IMR-90 (cell line): ENCODE results near the gene MICU1. TPM values are rescaled to one million over a fixed set of nuclear protein-coding genes. Genes with fewer than 3 reads are reported as not detected.

ENCODE experiments used
- ATAC-seq: fragments of 200-7000 bp; cut with Tn5 transposase; 2 replicates; pipeline ENCODE4 v1.9.1; 2020; ENCODE audit warnings: low read depth, mild to moderate bottlenecking, moderate library complexity
- BruUV-seq: library from RNA; stranded (reverse); fragments of 400-500 nt; replicated peaks from 2 replicates; lab custom pipeline; 2021; lab: Mats Ljungman, UMichigan
- CTCF ChIA-PET: fragments of 300-600 bp; formaldehyde crosslinking; extraction: SDS; loops from one replicate; lab custom pipeline; 2021; ENCODE audit warnings: antibody characterized with exemption; lab: Yijun Ruan, JAX
- POLR2A ChIA-PET: fragments of 300-600 bp; sonication (Branson Sonifier 250); formaldehyde crosslinking; loops from one replicate; lab custom pipeline; 2022; ENCODE audit warnings: antibody characterized with exemption; ENCODE audit not compliant: unreplicated experiment; lab: Charles Lee
- DNase-seq: peaks from one replicate; pipeline ENCODE4 v3.0.0; 2013
- H2AFZ ChIP-seq: replicated peaks from 2 replicates; pipeline ENCODE3; 2013; ENCODE audit warnings: low read length, mild to moderate bottlenecking; ENCODE audit not compliant: poor library complexity
- H2AK5ac ChIP-seq: 2 replicates; pipeline ENCODE4 v1.6.1; 2013; ENCODE audit warnings: low read depth, low read length, inconsistent platforms
- H2AK9ac ChIP-seq: replicated peaks from 2 replicates; pipeline ENCODE3; 2013; ENCODE audit warnings: mild to moderate bottlenecking, low read depth, low read length, moderate library complexity; ENCODE audit not compliant: poor library complexity
- H2BK120ac ChIP-seq: 2 replicates; pipeline ENCODE4 v1.6.1; 2013; ENCODE audit warnings: low read depth, low read length, inconsistent platforms
- H2BK15ac ChIP-seq: 3 replicates; pipeline ENCODE4 v1.6.1; 2013; ENCODE audit warnings: low read depth, low read length, inconsistent platforms
- H2BK20ac ChIP-seq: 2 replicates; pipeline ENCODE4 v1.6.1; 2013; ENCODE audit warnings: low read depth, mild to moderate bottlenecking, inconsistent platforms, low read length, moderate library complexity
- H2BK5ac ChIP-seq: 2 replicates; pipeline ENCODE4 v1.6.1; 2013; ENCODE audit warnings: mild to moderate bottlenecking, low read depth, low read length, inconsistent platforms; ENCODE audit not compliant: poor library complexity, severe bottlenecking
- H3K14ac ChIP-seq: replicated peaks from 2 replicates; pipeline ENCODE4 v1.6.1; 2013; ENCODE audit warnings: low read depth, low read length, inconsistent platforms
- H3K18ac ChIP-seq: 2 replicates; pipeline ENCODE4 v1.6.1; 2013; ENCODE audit warnings: low read depth, low read length, control low read depth
- H3K23ac ChIP-seq: 2 replicates; pipeline ENCODE4 v1.6.1; 2013; ENCODE audit warnings: low read depth, low read length, inconsistent platforms
- H3K27ac ChIP-seq: 2 replicates; pipeline ENCODE4 v1.5.1; 2013; ENCODE audit warnings: mild to moderate bottlenecking, control low read depth, low read length; ENCODE audit not compliant: insufficient read depth
- H3K27me3 ChIP-seq: 2 replicates; pipeline ENCODE4 v1.6.1; 2013; ENCODE audit warnings: low read length; ENCODE audit not compliant: control insufficient read depth, insufficient read depth
- H3K36me3 ChIP-seq: 2 replicates; pipeline ENCODE4 v1.6.1; 2013; ENCODE audit warnings: low read length, mixed read lengths; ENCODE audit not compliant: control insufficient read depth, insufficient read depth
- H3K4ac ChIP-seq: 2 replicates; pipeline ENCODE4 v1.6.1; 2013; ENCODE audit warnings: low read depth, low read length, inconsistent platforms
- H3K4me1 ChIP-seq: 2 replicates; pipeline ENCODE4 v1.6.1; 2013; ENCODE audit warnings: low read length, mixed read lengths; ENCODE audit not compliant: control insufficient read depth, insufficient read depth
- H3K4me2 ChIP-seq: 2 replicates; pipeline ENCODE4 v1.6.1; 2013; ENCODE audit warnings: low read depth, mild to moderate bottlenecking, control low read depth, low read length, moderate library complexity
- H3K4me3 ChIP-seq: 2 replicates; pipeline ENCODE4 v1.5.1; 2013; ENCODE audit warnings: low read depth, mild to moderate bottlenecking, control low read depth, low read length, moderate library complexity; ENCODE audit not compliant: insufficient read depth
- H3K56ac ChIP-seq: 2 replicates; pipeline ENCODE4 v1.6.1; 2013; ENCODE audit warnings: low read length, inconsistent platforms; ENCODE audit not compliant: insufficient read depth; ENCODE audit errors: extremely low read depth
- H3K79me1 ChIP-seq, 2 experiments: 2 replicates each; pipeline ENCODE4 v1.6.1; 2013; ENCODE audit warnings: low read length in 2 of 2, inconsistent platforms in 1 of 2, low read depth in 1 of 2
- H3K9ac ChIP-seq: 2 replicates; pipeline ENCODE4 v1.6.1; 2013; ENCODE audit warnings: low read depth, low read length, control low read depth
- H3K9me1 ChIP-seq: 2 replicates; pipeline ENCODE4 v1.6.1; 2013; ENCODE audit warnings: low read length, inconsistent platforms; ENCODE audit not compliant: insufficient read depth
- H3K9me3 ChIP-seq: 2 replicates; pipeline ENCODE4 v1.6.1; 2013; ENCODE audit warnings: low read length; ENCODE audit not compliant: control insufficient read depth, insufficient read depth
- H4K20me1 ChIP-seq: 2 replicates; pipeline ENCODE4 v1.6.1; 2013; ENCODE audit warnings: low read length, inconsistent platforms; ENCODE audit not compliant: insufficient read depth
- H4K5ac ChIP-seq: 2 replicates; pipeline ENCODE4 v1.6.1; 2013; ENCODE audit warnings: mild to moderate bottlenecking, low read depth, low read length, control low read depth
- H4K8ac ChIP-seq, 2 experiments: 2 replicates each; pipeline ENCODE4 v1.6.1; 2013; ENCODE audit warnings: low read depth in 2 of 2, low read length in 2 of 2, control low read depth in 1 of 2, inconsistent platforms in 1 of 2
- H4K91ac ChIP-seq: 2 replicates; pipeline ENCODE4 v1.6.1; 2013; ENCODE audit warnings: low read depth, low read length, inconsistent platforms; ENCODE audit not compliant: insufficient read depth
- BHLHE40 ChIP-seq: fragments of 150-350 bp; IDR thresholded peaks from 2 replicates; pipeline ENCODE4 v1.6.1; 2016; ENCODE audit warnings: mild to moderate bottlenecking, low read depth, low read length
- CEBPB ChIP-seq: IDR thresholded peaks from 2 replicates; pipeline ENCODE4 v1.6.1; 2012; ENCODE audit warnings: low read depth, low read length, improper control_type of control experiment
- CHD1 ChIP-seq: IDR thresholded peaks from 2 replicates; pipeline ENCODE4 v1.6.1; 2012; ENCODE audit warnings: low read depth, low read length, improper control_type of control experiment
- FOS ChIP-seq: fragments of 150-350 bp; IDR thresholded peaks from 2 replicates; pipeline ENCODE4 v1.6.1; 2016; ENCODE audit warnings: low read depth, low read length
- MAFK ChIP-seq: IDR thresholded peaks from 2 replicates; pipeline ENCODE4 v1.6.1; 2012; ENCODE audit warnings: low read depth, low read length, improper control_type of control experiment
- MXI1 ChIP-seq: IDR thresholded peaks from 2 replicates; pipeline ENCODE4 v1.6.1; 2012; ENCODE audit warnings: low read depth, mild to moderate bottlenecking, low read length, moderate library complexity, borderline replicate concordance
- NFE2L2 ChIP-seq: fragments of 150-350 bp; IDR thresholded peaks from 2 replicates; pipeline ENCODE4 v1.6.1; 2016; ENCODE audit warnings: low read depth, mild to moderate bottlenecking, low read length
- RAD21 ChIP-seq: IDR thresholded peaks from 2 replicates; pipeline ENCODE4 v1.6.1; 2012; ENCODE audit warnings: low read length, improper control_type of control experiment
- RCOR1 ChIP-seq: IDR thresholded peaks from 2 replicates; pipeline ENCODE4 v1.6.1; 2012; ENCODE audit warnings: mild to moderate bottlenecking, low read length, improper control_type of control experiment; ENCODE audit not compliant: insufficient replicate concordance
- RFX5 ChIP-seq: IDR thresholded peaks from 2 replicates; pipeline ENCODE4 v1.8.0; 2012; ENCODE audit warnings: low read depth, mild to moderate bottlenecking, low read length, moderate library complexity
- SMC3 ChIP-seq: fragments of 150-350 bp; IDR thresholded peaks from 2 replicates; pipeline ENCODE4 v1.6.1; 2016; ENCODE audit warnings: low read depth, mild to moderate bottlenecking, antibody characterized with exemption, low read length, moderate library complexity
- WGBS, 2 experiments: methylation state at CpG; one replicate each; pipeline versions ENCODE4 v1.1.5 to v1.1.7; 2013; ENCODE audit warnings: missing lambda C conversion rate in 2 of 2; ENCODE audit not compliant: insufficient read length in 1 of 2; ENCODE audit errors: extremely low coverage in 2 of 2; 5-methylcytosine and 5-hydroxymethylcytosine counted together
- dilution Hi-C: fragments of 300-500 bp; cut with HindIII; formaldehyde crosslinking; loops from one replicate; pipeline ENCODE4 v1.14.3; 2018; ENCODE audit warnings: low sequenced_read_pairs; ENCODE audit not compliant: unreplicated experiment
- in situ Hi-C: fragments of 300-500 bp; cut with MboI; formaldehyde crosslinking; loops from 3 replicates; pipeline ENCODE4 v1.14.3; 2019; ENCODE audit warnings: low sequenced_read_pairs, inconsistent platforms, mixed read lengths
- intact Hi-C: fragments of 100-400 bp; cut with micrococcal nuclease; formaldehyde crosslinking; loops from 2 replicates; pipeline ENCODE4 v1.10.0; 2022
- polyA plus RNA-seq, 3 experiments: library from polyadenylated mRNA; depleted of rRNA; stranded (reverse); fragments of >200 nt; gene quantifications; 2 replicates each; pipeline ENCODE4 v1.2.3, GENCODE V29; 2012; ENCODE audit warnings: low replicate concordance in 1 of 3
- total RNA-seq: library from RNA; depleted of rRNA; stranded (reverse); fragments of >200 nt; gene quantifications from 2 replicates; pipeline ENCODE4 v1.2.3, GENCODE V29; 2012
- TF ChIP-seq, protein P1 (sequence below): fragments of 150-350 bp; IDR thresholded peaks from 2 replicates; pipeline ENCODE4 v1.6.1; 2017; ENCODE audit warnings: mild to moderate bottlenecking, antibody characterized with exemption, low read length, low read depth
- TF ChIP-seq, protein P2 (sequence below): fragments of 150-350 bp; IDR thresholded peaks from 2 replicates; pipeline ENCODE4 v1.6.1; 2016; ENCODE audit warnings: low read depth, mild to moderate bottlenecking, low read length, moderate library complexity, borderline replicate concordance

The MICU1 gene
- total and polyA plus RNA-seq, 2 of the 4 experiments (the other 2 are of a cell fraction) = 43.6 to 44.7 TPM

DNA sequence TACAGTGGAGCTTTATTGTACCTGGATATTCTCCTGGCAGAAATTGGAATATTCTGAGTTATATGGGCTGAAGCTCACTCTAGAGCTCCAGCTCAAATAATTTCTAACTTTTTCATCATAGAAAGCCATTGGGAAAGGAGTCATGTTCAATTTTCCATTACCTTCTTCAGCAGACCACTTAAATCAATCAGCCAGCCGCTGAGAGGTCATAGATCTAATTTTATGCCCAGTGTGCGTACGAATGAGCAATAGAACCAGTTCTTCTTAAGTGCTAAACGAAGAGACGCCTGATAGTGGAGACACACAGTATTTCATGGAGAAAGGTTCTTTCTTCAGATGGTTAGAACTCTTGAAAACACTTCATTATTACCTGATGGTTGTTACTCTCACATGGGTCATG, 236.2 kb downstream of the MICU1 start:
- no CpG with 5 or more reads among the region's 5 CpGs for WGBS, 2 experiments
- H3K14ac ChIP-seq = no peak overlapping the region
- no peaks in the 10 kb centered on the region for H3K9me3 ChIP-seq
- H2AFZ ChIP-seq = no peak overlapping the region
- ATAC-seq (no peak), DNase-seq (no peak)
- no TSS peak for BruUV-seq
- no peak overlapping the region for H2AK5ac ChIP-seq
- H3K23ac ChIP-seq = no peak overlapping the region
- H3K27me3 ChIP-seq = no peaks in the 10 kb centered on the region
- H3K4ac ChIP-seq = no peak overlapping the region
- H3K27ac ChIP-seq = no peak overlapping the region
- no peak overlapping the region for H4K91ac ChIP-seq
- H3K18ac ChIP-seq = no peak overlapping the region
- in situ Hi-C loops = no loop called here
- TF ChIP-seq RCOR1 (no peak), MXI1 (no peak), RFX5 (no peak), RAD21 (no peak), SMC3 (no peak), BHLHE40 (no peak), CEBPB (no peak), NFE2L2 (no peak), CHD1 (no peak), FOS (no peak), MAFK (no peak)
- TF ChIP-seq, protein P1, sequence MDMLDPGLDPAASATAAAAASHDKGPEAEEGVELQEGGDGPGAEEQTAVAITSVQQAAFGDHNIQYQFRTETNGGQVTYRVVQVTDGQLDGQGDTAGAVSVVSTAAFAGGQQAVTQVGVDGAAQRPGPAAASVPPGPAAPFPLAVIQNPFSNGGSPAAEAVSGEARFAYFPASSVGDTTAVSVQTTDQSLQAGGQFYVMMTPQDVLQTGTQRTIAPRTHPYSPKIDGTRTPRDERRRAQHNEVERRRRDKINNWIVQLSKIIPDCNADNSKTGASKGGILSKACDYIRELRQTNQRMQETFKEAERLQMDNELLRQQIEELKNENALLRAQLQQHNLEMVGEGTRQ = no peak
- TF ChIP-seq, protein P2, sequence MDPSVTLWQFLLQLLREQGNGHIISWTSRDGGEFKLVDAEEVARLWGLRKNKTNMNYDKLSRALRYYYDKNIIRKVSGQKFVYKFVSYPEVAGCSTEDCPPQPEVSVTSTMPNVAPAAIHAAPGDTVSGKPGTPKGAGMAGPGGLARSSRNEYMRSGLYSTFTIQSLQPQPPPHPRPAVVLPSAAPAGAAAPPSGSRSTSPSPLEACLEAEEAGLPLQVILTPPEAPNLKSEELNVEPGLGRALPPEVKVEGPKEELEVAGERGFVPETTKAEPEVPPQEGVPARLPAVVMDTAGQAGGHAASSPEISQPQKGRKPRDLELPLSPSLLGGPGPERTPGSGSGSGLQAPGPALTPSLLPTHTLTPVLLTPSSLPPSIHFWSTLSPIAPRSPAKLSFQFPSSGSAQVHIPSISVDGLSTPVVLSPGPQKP = no peak
- H2AK9ac ChIP-seq = no peak overlapping the region
- dilution Hi-C loops = no loop called here
- H2BK15ac ChIP-seq = no peak overlapping the region
- H2BK120ac ChIP-seq = no peak overlapping the region
- intact Hi-C loops = no loop called here
- H3K79me1 ChIP-seq = no peaks in the 10 kb centered on the region; a peak in 1 of 4 replicates
- no peak overlapping the region for H4K8ac ChIP-seq
- H3K4me3 ChIP-seq = no peak overlapping the region
- CTCF ChIA-PET = no interaction called here
- POLR2A ChIA-PET = no interaction called here
- H2BK20ac ChIP-seq = no peak overlapping the region
- no peak overlapping the region for H4K5ac ChIP-seq
- no peak overlapping the region for H2BK5ac ChIP-seq
- H3K9me1 ChIP-seq = peaks cover 3% of the 10 kb centered on the region
- H3K9ac ChIP-seq = no peak overlapping the region
- no peak overlapping the region for H3K56ac ChIP-seq
- H3K36me3 ChIP-seq = no peaks in the 10 kb centered on the region; the same call in 1 of the 2 replicates
- H3K4me2 ChIP-seq = no peak overlapping the region
- H4K20me1 ChIP-seq = no peaks in the 10 kb centered on the region
- H3K4me1 ChIP-seq = no peaks in the 10 kb centered on the region
